PC-9 (cell line): ENCODE data around the gene SIAE. TPM values are rescaled to one million over a fixed set of nuclear protein-coding genes. Genes with fewer than 3 reads are reported as not detected.

Experiments used
- BruUV-seq: library from RNA; stranded (reverse); fragments of 400-500 nt; replicated peaks from 2 replicates; lab custom pipeline; 2021; lab: Mats Ljungman, UMichigan
- CTCF ChIA-PET: fragments of 300-600 bp; sonication (Branson Sonifier 250); formaldehyde crosslinking; loops from one replicate; lab custom pipeline; 2022; ENCODE audit warnings: antibody characterized with exemption; lab: Charles Lee
- POLR2A ChIA-PET: fragments of 300-600 bp; sonication (Branson Sonifier 250); formaldehyde crosslinking; loops from one replicate; lab custom pipeline; 2022; ENCODE audit warnings: antibody characterized with exemption; ENCODE audit not compliant: unreplicated experiment; lab: Charles Lee
- DNase-seq, 2 experiments: peaks; one replicate each; pipeline versions ENCODE4 v3.0.0 to v3.0.0-alpha.2; 2015 to 2022; ENCODE audit warnings: mixed read lengths in 1 of 2
- H2AFZ ChIP-seq: fragments of 200-600 bp; sonication (generic); 2 replicates; pipeline ENCODE4 v1.8.1; 2017; ENCODE audit warnings: antibody characterized with exemption
- H3F3A ChIP-seq: fragments of 200-600 bp; sonication (generic); 2 replicates; pipeline ENCODE4 v1.8.1; 2017; ENCODE audit warnings: antibody characterized with exemption, mild to moderate bottlenecking, low read depth; ENCODE audit not compliant: insufficient read depth
- H3K27ac ChIP-seq: fragments of 200-600 bp; sonication (generic); 2 replicates; pipeline ENCODE4 v1.6.1; 2016; ENCODE audit warnings: mixed run types
- H3K27me3 ChIP-seq: fragments of 200-600 bp; sonication (generic); 2 replicates; pipeline ENCODE4 v1.6.1; 2016; ENCODE audit warnings: low read depth, mixed run types; ENCODE audit not compliant: insufficient read depth
- H3K36me3 ChIP-seq: fragments of 200-600 bp; sonication (generic); 2 replicates; pipeline ENCODE4 v1.6.1; 2016; ENCODE audit warnings: low read depth, mixed run types
- H3K4me1 ChIP-seq: fragments of 200-600 bp; sonication (generic); replicated peaks from 2 replicates; pipeline ENCODE4 v1.6.1; 2016; ENCODE audit warnings: mixed run types; ENCODE audit not compliant: insufficient read depth
- H3K4me2 ChIP-seq: fragments of 200-600 bp; sonication (generic); 2 replicates; pipeline ENCODE4 v1.6.1; 2017; ENCODE audit warnings: mixed run types
- H3K4me3 ChIP-seq: fragments of 200-600 bp; sonication (generic); 2 replicates; pipeline ENCODE4 v1.6.1; 2016; ENCODE audit warnings: mixed run types
- H3K79me2 ChIP-seq: fragments of 200-600 bp; sonication (generic); 2 replicates; pipeline ENCODE4 v1.6.1; 2017; ENCODE audit warnings: low read depth, mixed run types
- H3K9me2 ChIP-seq: fragments of 200-600 bp; sonication (generic); 2 replicates; pipeline ENCODE4 v1.8.1; 2017; ENCODE audit warnings: mild to moderate bottlenecking; ENCODE audit not compliant: insufficient read depth
- H3K9me3 ChIP-seq: fragments of 200-600 bp; sonication (generic); 2 replicates; pipeline ENCODE4 v1.8.1; 2016; ENCODE audit warnings: low read depth; ENCODE audit not compliant: insufficient read depth
- H4K20me1 ChIP-seq: fragments of 200-600 bp; sonication (generic); 2 replicates; pipeline ENCODE4 v1.8.1; 2017; ENCODE audit not compliant: insufficient read depth
- EZH2 ChIP-seq: fragments of 200-600 bp; sonication (generic); IDR thresholded peaks from 2 replicates; pipeline ENCODE4 v1.8.0; 2017; ENCODE audit warnings: antibody characterized with exemption, low read depth
- intact Hi-C: fragments of 100-400 bp; cut with micrococcal nuclease; formaldehyde crosslinking; loops from one replicate; pipeline ENCODE4 v1.10.0; 2022; ENCODE audit not compliant: unreplicated experiment
- total RNA-seq: library from RNA; stranded (reverse); gene quantifications from 2 replicates; pipeline ENCODE4 v1.2.3, GENCODE V29; 2021
- TF ChIP-seq, protein P1 (sequence below): fragments of 200-600 bp; sonication (generic); conservative IDR thresholded peaks from 2 replicates; pipeline ENCODE4 v1.6.1; 2017; ENCODE audit warnings: mixed run types, antibody characterized with exemption, mild to moderate bottlenecking, moderate library complexity

Gene SIAE
- total RNA-seq, 1 experiment from 2014 or later, result 29.2 TPM

- intact Hi-C loops, result loop anchor here (5.0 kb wide), 1 partner anchor 513 kb away; no protein-coding TSS in a partner anchor
- POLR2A ChIA-PET, result interaction anchor here (0.6 kb wide), 1 partner anchor 974 kb away, joined by 3 read pairs; no protein-coding TSS in a partner anchor
Measured at GRCh38 chr11:124584681-124585372, 88.7 kb downstream of the SIAE start.

DNA sequence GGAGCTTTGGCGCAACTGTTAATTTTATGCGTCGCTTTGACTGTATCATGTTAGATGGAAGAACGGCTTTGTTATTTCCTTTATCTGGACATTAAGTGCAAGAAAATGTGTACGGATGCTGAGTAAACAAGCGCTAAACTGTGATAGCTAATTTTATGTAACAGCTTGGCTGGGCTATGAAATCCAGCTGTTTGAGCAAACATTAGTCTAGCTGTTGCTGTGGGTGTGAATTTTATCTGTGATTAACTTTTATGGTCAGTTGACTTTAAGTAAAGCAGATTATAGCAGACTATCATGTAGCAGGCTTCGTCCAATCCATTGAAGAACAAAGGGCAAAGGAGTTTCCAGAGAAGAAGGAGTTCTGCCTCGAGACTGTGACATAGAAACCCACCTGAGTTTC lies 89.8 kb downstream of the SIAE start:
- H3K4me3 ChIP-seq, result no peak overlapping the region
- H3K79me2 ChIP-seq, result no peaks in the 10 kb centered on the region
- no peaks in the 10 kb centered on the region for H3K36me3 ChIP-seq
- intact Hi-C loops, result no loop called here
- H3K9me3 ChIP-seq, result no peaks in the 10 kb centered on the region
- H3K27me3 ChIP-seq, result peaks cover 45% of the 10 kb centered on the region
- no peaks in the 10 kb centered on the region for H3K4me1 ChIP-seq
- H3F3A ChIP-seq, result no peaks in the 10 kb centered on the region
- H4K20me1 ChIP-seq, result no peaks in the 10 kb centered on the region
- CTCF ChIA-PET, result no interaction called here
- POLR2A ChIA-PET, result no interaction called here
- TF ChIP-seq EZH2, result no peak
- TF ChIP-seq, protein P1, sequence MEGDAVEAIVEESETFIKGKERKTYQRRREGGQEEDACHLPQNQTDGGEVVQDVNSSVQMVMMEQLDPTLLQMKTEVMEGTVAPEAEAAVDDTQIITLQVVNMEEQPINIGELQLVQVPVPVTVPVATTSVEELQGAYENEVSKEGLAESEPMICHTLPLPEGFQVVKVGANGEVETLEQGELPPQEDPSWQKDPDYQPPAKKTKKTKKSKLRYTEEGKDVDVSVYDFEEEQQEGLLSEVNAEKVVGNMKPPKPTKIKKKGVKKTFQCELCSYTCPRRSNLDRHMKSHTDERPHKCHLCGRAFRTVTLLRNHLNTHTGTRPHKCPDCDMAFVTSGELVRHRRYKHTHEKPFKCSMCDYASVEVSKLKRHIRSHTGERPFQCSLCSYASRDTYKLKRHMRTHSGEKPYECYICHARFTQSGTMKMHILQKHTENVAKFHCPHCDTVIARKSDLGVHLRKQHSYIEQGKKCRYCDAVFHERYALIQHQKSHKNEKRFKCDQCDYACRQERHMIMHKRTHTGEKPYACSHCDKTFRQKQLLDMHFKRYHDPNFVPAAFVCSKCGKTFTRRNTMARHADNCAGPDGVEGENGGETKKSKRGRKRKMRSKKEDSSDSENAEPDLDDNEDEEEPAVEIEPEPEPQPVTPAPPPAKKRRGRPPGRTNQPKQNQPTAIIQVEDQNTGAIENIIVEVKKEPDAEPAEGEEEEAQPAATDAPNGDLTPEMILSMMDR, result no peak
- BruUV-seq, result no TSS peak
- DNase-seq, result no peak
- no peak overlapping the region for H2AFZ ChIP-seq
- H3K27ac ChIP-seq, result no peak overlapping the region
- no peak overlapping the region for H3K4me2 ChIP-seq
- no peaks in the 10 kb centered on the region; the same call in 1 of the 2 replicates for H3K9me2 ChIP-seq

More at GRCh38 chr11:124584681-124585372, 88.7 kb downstream of the SIAE start:
- Histone ChIP-seq H2AFZ (no peak overlapping the region), H3F3A (no peaks in the 10 kb centered on the region), H3K27me3 (peaks cover 49% of the 10 kb centered on the region), H3K36me3 (no peaks in the 10 kb centered on the region), H3K9me2 (no peaks in the 10 kb centered on the region; the same call in 1 of the 2 replicates), H4K20me1 (no peaks in the 10 kb centered on the region), H3K4me3 (no peak overlapping the region), H3K4me1 (no peaks in the 10 kb centered on the region), H3K79me2 (no peaks in the 10 kb centered on the region), H3K27ac (no peak overlapping the region), H3K9me3 (no peaks in the 10 kb centered on the region), H3K4me2 (no peak overlapping the region)
- CTCF ChIA-PET, result interaction anchor here (0.7 kb wide), 1 partner anchor 513 kb away, joined by 3 read pairs; no protein-coding TSS in a partner anchor
- no TSS peak for BruUV-seq
- TF ChIP-seq, protein P1, result no peak
- TF ChIP-seq EZH2, result no peak
- no peak for DNase-seq

Other genes with a start within 250 kb of the SIAE start
- gene OR8B4, start 248.9 kb downstream of the SIAE start, total RNA-seq, result not detected in 2 replicates
- not detected in 2 replicates for gene OR8B8, start 228.0 kb downstream of the SIAE start, total RNA-seq
- gene OR8B12, start 130.1 kb downstream of the SIAE start, total RNA-seq, result not detected in 2 replicates
- not detected in 2 replicates for gene OR8A1, start 103.7 kb downstream of the SIAE start, total RNA-seq
- not detected in 2 replicates for gene PANX3, start 62.3 kb downstream of the SIAE start, total RNA-seq
- gene TBRG1, start 50.9 kb downstream of the SIAE start, total RNA-seq, result 22.3 and 24.3 TPM in 2 replicates
- 6.1 and 15.7 TPM in 2 replicates for gene SPA17, start 165 bp upstream of the SIAE start, total RNA-seq
- gene NRGN, start 66.2 kb upstream of the SIAE start, total RNA-seq, result 6.8 and 10.2 TPM in 2 replicates
- gene VSIG2, start 78.5 kb upstream of the SIAE start, total RNA-seq, result 12.4 and 13.6 TPM in 2 replicates
- gene ESAM, start 88.6 kb upstream of the SIAE start, total RNA-seq, result 13.5 and 15.3 TPM in 2 replicates
- 16.9 and 18.1 TPM in 2 replicates for gene MSANTD2, start 126.7 kb upstream of the SIAE start, total RNA-seq
- gene ROBO3, start 191.7 kb upstream of the SIAE start, total RNA-seq, result 1.3 and 1.5 TPM in 2 replicates
- 0.20 TPM in 1 of 2 replicates, not detected in the other for gene ROBO4, start 224.1 kb upstream of the SIAE start, total RNA-seq
- not detected in 2 replicates for gene HEPN1, start 245.5 kb upstream of the SIAE start, total RNA-seq